IPS-NIHi7 (cell line): Measurements from ENCODE around the gene RAPGEF1.
"Not testable (repeated sequence)": the region's sequence is repeated elsewhere in the genome, so short reads cannot be mapped to it uniquely, and the experiment has no call there.

Experiments
- DNase-seq: peaks from one replicate; pipeline ENCODE4 v3.0.0; 2012; ENCODE audit warnings: mixed read lengths; ENCODE audit errors: extremely low spot score

Gene RAPGEF1

DNA sequence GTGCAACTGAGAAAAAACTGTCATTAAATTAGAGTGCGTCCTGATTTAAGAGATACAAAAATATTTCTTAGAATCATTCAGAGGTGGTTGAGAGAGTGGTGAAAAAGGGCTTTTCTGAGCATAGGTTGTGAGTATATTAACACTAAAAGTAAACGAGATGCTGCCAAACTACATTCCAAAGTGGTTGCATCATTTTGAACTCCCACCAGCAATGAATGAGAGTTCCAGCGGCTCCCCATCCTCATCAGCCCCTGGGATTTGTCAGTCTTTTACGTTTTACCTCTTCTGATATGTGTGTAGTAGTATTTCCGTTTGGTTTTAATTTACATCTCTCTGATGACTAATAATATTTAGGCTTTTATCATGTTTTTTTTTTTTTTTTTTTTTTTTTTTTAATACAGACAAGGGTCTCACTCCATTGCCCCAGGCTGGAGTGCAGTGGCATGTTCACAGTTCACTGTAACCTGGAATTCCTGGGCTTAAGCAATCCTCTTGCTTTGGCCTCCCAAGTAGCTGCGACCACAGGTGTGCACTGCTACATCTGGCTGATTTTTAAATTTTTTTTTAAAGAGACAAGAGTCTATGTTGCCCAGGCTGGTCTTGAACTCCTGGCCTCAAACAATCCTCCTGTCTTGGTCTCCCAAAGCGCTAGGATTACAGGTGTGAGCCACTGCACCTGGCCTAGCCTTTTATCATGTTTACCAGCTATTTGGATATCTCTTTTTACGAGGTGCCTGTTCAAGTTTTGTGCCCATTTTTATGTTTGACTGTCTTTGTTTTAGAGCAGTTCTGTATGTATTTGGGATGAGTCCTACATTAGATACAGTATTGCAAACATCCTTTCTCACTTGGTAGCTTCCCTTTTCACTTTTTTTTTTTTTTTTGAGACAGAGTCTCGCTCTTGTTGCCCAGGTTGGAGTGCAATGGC is 177.6 kb downstream of the RAPGEF1 start:
- DNase-seq: peak; percentile 48

DNA sequence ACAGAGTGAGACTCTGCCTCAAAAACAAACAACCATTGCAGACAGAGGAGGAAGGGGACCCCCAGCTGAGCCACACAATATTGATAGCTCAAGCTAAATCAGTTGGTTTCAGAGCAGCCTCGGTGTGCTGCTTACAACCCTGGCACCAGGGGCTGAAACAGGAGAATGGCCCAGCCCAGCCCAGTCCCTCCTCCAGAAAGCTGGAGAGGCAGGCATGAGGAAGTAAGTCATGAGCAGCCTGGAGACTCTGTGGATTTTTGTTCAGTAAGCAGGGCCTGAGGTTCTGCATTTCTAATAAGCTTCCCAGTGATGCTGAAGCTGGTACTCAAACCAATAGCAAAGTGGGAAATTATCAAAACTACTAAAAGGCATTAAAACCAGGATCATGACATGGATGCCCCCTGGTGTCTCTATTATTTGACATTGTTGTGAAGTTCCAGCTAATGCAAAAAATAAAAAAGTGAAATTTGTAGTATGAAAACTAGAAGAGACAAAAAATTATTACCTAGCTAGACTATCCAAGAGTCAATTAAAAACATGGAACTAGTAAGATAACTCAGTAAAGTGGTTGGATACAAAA is 180.4 kb downstream of the RAPGEF1 start:
- DNase-seq: peak; percentile 7

GRCh38 chr9:131557855-131558548 is 181.9 kb downstream of the RAPGEF1 start:
- peak; percentile 28 for DNase-seq

DNA sequence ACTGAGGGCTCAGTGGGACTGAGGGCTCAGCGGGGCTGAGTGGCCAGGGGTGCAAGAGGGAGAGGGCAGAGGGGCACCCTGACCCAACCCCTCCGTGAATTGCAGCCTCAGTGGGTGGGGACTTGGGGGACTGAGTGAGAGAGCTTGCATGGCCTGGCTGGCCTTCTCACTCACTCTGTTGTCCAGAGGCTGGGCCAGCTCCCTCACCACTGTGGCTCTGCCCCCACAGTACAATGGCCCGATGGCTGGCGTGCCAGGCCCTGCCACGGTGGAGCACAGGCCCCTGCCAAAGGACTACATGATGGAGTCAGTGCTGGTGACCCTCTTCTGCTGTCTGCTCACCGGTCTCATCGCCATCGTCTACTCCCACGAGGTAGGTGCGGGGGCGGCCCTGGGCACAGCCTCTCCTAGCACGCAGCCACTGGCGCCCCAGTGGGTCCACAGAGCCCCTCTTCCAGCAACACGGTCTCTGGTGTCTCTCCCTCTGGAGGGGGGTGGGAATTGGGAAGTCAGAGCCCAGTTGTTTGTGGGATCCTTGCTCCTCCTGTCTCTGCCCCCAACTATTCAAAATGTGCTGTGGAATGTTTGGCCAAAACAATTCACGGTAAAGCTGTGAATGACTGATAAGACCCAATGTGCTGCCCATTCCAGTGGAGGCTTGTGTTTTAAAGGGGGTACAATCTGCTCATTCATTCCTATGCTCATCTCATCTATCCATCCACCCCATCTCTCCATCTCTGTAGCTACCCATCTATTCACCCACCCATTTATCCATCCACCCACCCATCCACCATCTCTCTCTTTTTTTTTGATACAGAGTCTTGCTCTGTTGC is 183.8 kb downstream of the RAPGEF1 start:
- no peak for DNase-seq

DNA sequence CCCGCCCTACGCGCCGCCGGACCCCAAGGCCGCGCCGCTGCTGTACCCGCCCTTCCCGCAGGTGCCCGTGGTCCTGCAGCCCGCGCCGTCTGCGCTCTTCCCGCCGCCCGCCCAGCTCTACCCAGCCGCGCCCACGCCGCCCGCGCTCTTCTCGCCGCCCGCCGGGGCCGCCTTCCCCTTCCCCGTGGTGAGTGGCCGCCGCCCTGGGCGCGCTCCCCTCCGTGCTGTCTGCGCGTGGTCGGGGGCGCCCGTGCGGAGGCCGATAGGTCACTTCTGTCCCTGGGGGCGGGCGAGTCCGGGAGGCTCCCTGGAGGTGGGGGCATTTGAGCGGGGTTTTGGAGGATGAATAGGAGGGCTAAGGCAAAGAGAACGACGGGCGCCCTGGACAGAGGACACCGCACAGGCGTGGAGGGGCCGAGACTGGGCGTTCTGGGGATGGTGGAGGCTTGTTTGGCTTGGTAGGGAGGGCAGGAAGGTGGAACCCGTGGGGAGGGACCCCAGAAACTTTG is 185.0 kb downstream of the RAPGEF1 start:
- DNase-seq: no peak

GRCh38 chr9:131554087-131554842 is 185.6 kb downstream of the RAPGEF1 start:
- DNase-seq: peak; percentile 40

DNA sequence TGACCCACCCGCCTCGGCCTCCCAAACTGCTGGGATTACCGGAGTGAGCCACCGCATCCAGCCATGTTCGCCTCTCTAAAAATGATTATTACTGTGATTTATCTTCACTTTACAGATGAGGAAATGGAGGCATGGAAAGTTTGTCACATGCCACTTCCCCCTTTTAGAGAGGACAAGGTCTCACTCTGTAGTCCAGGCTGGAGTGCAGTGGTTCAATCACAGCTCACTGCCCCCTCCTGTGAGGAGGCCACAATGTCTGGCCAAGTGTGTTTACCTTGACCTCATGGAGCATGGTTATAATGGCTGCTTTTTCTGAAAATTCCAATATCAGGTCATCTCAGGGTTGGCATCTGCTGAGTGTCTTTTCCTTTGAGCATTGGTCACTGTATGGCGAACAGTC is 187.8 kb downstream of the RAPGEF1 start:
- no peak for DNase-seq

GRCh38 chr9:131550465-131550864 is 189.4 kb downstream of the RAPGEF1 start:
- DNase-seq: not testable (repeated sequence)

GRCh38 chr9:131549186-131549585 is 190.7 kb downstream of the RAPGEF1 start:
- DNase-seq: not testable (repeated sequence)

DNA sequence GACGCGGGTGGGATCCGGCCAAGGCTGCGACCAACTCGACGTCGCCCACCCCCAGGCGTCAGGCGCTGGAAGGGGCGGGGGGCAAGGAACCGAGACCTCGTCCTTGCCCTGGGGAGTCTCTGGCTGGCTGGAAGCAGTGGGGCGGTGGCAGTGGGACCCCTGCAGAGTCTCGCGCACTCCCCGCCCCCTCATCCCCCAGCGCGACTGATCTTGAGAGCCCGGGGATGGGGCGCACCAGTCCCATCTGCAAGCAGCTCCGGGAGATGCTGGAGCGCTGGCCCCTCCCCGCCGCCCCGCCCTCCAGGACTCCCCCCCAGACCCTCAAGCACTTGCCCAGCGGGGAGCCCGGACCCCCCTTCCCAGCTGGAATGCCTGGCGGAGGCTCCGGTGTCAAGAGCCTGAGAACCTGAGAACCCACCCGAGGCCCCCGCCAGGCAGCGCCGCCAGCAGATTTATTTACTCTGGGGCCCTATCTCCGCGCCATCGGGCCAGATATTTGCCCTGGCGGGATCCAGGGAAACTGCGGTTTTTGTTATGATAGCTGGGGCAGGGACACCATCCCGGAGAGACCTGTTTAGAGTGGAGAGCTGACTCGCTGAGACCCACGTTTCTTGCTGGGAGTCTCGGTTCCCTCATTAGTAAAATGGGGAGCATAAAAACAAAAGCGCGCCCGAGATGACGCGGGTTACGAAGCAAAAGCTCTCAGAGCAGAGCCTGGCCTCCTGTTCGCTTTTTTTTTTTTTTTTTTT is 193.4 kb downstream of the RAPGEF1 start:
- DNase-seq: peak; percentile 68

GRCh38 chr9:131545786-131546335 is 194.0 kb downstream of the RAPGEF1 start:
- no peak for DNase-seq

DNA sequence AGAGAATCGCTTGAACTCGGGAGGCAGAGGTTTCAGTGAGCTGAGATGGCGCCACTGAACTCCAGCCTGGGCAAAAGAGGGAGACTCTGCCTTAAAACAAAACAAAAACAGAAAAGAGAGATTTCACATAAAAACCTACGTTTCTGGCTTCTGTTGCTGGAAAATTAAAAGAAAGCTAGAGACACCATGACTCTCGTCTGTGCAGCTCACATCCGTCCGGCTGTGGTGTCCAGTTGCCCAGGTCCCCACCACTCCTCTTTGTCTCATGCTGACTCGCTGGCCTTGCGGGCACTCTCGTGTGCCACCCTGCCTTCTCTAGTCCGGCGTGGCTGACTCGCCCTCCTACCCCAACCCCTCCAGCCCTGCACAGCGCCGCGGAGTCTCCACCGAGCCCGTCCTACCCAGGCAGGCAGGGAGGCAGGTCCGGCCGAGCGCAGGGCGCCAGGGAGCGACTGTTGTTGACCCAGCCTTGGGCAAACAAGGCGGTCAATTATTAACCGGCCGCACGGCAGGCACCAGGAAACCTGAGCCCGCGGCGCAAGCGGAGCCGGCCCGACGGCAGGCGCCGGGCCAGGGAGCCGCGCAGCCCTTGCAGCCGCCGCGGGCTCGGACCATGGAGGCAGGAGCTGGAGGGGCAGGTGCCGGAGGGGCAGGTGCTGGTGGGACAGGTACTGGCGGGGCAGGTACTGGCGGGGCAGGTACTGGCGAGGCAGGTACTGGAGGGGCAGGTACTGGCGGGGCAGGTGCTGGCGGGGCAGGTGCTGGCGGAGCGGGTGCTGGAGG is 194.7 kb downstream of the RAPGEF1 start, which contains the start of gene PRRT1B:
PRRT1B (plus strand) TSS at position 521 of the 783 bp plus-strand sequence; CDS start at position 614, 93 bp downstream.
- peak; percentile 67 for DNase-seq

DNA sequence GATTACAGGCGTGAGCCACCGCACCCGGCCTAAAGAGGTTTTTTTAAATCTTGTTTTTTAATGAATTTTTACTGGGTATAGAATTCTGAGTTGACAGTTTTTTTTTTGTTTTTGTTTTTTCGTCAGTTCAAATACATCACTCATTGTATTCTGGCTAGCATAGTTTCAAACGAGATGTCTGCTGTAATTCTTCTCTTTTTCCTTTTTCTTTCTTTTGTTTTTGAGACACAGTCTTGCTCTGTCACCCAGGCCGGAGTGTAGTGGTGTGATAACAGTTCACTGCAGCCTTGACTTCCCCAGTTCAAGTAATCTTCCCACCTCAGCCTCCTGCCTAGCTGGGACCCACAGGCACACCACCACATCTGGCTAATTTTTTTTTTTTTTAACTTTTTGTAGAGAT is 196.7 kb downstream of the RAPGEF1 start:
- DNase-seq: no peak

DNA sequence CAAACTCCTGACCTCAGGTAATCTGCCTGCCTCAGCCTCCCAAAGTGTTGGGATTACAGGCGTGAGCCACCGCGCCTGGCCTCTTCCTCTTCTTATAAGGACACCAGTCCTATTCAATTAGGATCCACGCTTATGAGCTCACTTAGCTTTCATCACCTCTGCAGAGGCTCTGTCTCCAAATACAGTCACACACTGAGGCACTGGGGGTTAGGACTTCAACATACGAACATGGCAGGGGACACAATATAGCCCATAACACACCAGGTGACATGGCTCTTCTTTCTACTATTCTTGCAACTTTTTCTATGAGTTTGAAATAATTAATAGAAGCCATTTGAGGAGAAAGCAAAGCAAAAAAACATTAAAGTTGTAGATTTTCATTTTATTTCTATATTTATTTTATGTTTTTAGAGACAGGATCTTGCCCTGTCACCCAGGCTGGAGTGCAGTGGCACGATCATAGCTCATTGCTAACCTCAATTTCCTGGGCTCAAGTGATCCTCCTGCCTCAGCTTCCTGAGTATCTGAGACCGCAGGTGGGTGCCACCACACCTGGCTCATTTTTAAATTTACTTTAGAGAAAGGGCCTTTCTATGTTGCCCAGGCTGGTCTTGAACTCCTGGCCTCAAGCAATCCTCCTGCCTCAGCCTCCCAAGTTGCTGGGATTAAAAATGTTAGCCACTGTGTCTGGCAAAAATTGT is 200.5 kb downstream of the RAPGEF1 start:
- DNase-seq: no peak

DNA sequence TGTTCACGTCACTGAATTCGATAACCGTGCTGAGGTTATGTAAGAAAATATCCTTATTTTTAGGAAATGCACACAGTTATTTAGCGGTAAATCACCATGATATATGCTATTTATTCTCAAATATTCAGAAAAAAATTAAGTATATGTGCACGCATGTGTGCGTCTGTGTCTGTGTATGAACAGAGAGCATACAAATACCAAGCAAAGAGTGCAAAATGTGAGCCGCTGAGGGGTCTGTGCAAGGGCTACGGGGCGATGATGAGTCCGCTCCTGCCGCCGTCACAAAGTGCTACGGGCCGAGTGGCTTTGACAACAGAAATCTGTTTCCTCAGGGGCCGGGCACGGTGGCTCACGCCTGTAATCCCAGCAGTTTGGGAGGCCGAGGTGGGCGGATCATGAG is 201.9 kb downstream of the RAPGEF1 start:
- no peak for DNase-seq

DNA sequence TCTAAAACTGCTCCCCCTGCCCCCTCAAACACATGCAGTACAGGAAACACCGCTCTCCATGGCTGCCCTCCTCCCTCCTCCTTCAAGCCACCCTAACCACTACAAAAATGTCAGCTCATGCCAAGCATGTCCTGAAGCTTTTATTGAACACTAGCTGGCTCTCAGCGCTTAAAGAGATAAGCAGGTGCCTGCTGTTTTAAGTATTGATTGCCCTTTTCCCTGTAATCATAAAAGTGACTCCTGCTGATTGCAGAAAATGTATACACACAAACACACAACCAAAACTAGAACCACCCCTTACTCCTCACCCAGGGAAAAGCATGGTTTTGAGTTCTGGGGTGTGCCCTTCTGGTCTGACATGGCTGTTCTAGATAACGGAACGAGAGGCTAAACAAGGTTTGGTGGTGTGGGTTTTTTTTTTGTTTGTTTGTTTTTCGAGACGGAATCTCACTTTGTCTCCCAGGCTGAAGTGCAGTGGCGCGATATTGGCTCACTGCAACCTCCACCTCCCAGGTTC is 205.1 kb downstream of the RAPGEF1 start:
- no peak for DNase-seq

- peak; percentile 99 for DNase-seq
Observed at GRCh38 chr9:131530920-131531832, 208.7 kb downstream of the RAPGEF1 start, which contains the start of gene UCK1. TSS of gene UCK1 (minus strand) at chr9:131531263. CDS start at chr9:131531174, 89 bp downstream.
